T-helper 1 cell (primary cell): Measurements from ENCODE around the gene AMHR2.
A peak's percentile ranks its signal among the peaks of the same experiment; 100 is the strongest.
"Not testable (repeated sequence)": the region's sequence is repeated elsewhere in the genome, so short reads cannot be mapped to it uniquely, and the experiment has no call there.

Experiments
- DNase-seq, 5 donors: peaks; one replicate each; pipeline ENCODE4 v3.0.0-alpha.2; 2012 to 2020

Gene AMHR2

GRCh38 chr12:53415752-53416389 is 7.8 kb upstream of the AMHR2 start:
- DNase-seq, result not testable (repeated sequence)

GRCh38 chr12:53417291-53417816 is 6.3 kb upstream of the AMHR2 start:
- not testable (repeated sequence) for DNase-seq

GRCh38 chr12:53418221-53418620 is 5.4 kb upstream of the AMHR2 start:
- no peak for DNase-seq

GRCh38 chr12:53419756-53420155 is 3.9 kb upstream of the AMHR2 start:
- DNase-seq, result no peak

- not testable (repeated sequence) for DNase-seq
Observed at GRCh38 chr12:53422247-53422646, 1.4 kb upstream of the AMHR2 start.

- DNase-seq, result no peak
Observed at GRCh38 chr12:53424626-53425514, 1.2 kb downstream of the AMHR2 start.

- no peak for DNase-seq
Observed at GRCh38 chr12:53425515-53426150, 2.0 kb downstream of the AMHR2 start.

- DNase-seq, result no peak
Observed at GRCh38 chr12:53427905-53428594, 4.4 kb downstream of the AMHR2 start.

GRCh38 chr12:53428741-53429140 is 5.1 kb downstream of the AMHR2 start:
- no peak for DNase-seq

- no peak for DNase-seq
Observed at GRCh38 chr12:53430116-53430515, 6.5 kb downstream of the AMHR2 start.

- DNase-seq, result no peak
Observed at GRCh38 chr12:53431187-53431586, 7.5 kb downstream of the AMHR2 start.

- DNase-seq, result not testable (repeated sequence)
Observed at GRCh38 chr12:53435326-53435725, 11.7 kb downstream of the AMHR2 start.

GRCh38 chr12:53439582-53439981 is 15.9 kb downstream of the AMHR2 start:
- not testable (repeated sequence) for DNase-seq

GRCh38 chr12:53441040-53441833 is 17.6 kb downstream of the AMHR2 start, which contains the start of gene PRR13:
TSS of gene PRR13 (plus strand) at chr12:53441734. CDS start at chr12:53442715, 981 bp downstream.
- peak; percentile 96 to 99 (median 99) for DNase-seq

- DNase-seq, result no peak
Observed at GRCh38 chr12:53443955-53444354, 20.3 kb downstream of the AMHR2 start.

- DNase-seq, result not testable (repeated sequence)
Observed at GRCh38 chr12:53444593-53445325, 21.1 kb downstream of the AMHR2 start.

- DNase-seq, result no peak
Observed at GRCh38 chr12:53450936-53451335, 27.3 kb downstream of the AMHR2 start.

- DNase-seq, result peak; percentile 95 to 99 (median 97)
Observed at GRCh38 chr12:53451661-53452158, 28.1 kb downstream of the AMHR2 start, which contains the start of gene PCBP2. TSS of gene PCBP2 (plus strand) at chr12:53452102. CDS start at chr12:53454801, 2,699 bp downstream.

- DNase-seq, result peak; percentile 62 to 83 (median 75)
Observed at GRCh38 chr12:53452159-53453077, 28.8 kb downstream of the AMHR2 start.
